C1 segment of cervical spinal cord (tissue), 14 donors: ENCODE measurements around the gene ZFAND3.
A peak's percentile ranks its signal among the peaks of the same experiment; 100 is the strongest.

Experiments used
- DNase-seq, 14 donors: peaks; one replicate each; lab custom pipeline; 2025; lab: John Stamatoyannopoulos, UW

Gene ZFAND3

DNA sequence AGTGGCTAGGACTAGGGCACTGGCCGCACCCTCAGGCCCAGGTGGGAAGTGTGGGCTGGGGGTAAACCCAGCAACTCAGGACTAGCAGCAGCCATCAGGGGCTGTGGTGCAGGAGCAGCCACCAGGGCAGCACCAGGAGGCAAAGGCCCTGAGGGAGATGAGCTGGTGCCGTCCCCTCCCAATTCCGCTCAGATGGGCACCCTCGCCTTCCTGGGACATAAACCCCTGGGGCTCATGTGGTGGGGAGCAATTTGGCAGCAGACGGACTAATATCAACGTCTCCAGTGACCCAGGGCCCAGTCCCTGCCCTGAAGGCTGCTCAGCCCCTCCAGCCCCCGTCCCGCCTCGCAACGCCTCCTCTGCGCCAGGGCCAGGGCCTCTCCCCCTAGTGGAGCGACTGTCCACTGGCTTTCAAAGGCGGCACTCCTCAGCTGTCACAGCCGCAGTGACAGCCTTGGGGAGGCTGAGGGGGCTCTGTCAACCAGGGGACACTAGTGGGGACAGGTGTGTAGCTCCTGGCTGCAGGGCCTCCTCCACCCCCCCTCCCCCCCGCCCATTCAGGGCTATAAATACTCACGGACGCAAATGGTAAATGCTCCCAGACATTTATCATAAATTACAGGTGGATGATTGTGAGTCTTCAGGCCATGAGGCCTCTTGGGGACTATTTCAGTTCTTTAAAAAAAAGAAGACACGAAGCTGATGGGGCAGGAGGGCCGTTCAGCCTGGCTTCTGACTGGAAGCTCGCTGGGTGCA, 349.9 kb downstream of the ZFAND3 start:
- no peak for DNase-seq

- DNase-seq = peak in 1 of 14 donors; percentile 11
Observed at GRCh38 chr6:38169977-38170526, 350.5 kb downstream of the ZFAND3 start.

DNA sequence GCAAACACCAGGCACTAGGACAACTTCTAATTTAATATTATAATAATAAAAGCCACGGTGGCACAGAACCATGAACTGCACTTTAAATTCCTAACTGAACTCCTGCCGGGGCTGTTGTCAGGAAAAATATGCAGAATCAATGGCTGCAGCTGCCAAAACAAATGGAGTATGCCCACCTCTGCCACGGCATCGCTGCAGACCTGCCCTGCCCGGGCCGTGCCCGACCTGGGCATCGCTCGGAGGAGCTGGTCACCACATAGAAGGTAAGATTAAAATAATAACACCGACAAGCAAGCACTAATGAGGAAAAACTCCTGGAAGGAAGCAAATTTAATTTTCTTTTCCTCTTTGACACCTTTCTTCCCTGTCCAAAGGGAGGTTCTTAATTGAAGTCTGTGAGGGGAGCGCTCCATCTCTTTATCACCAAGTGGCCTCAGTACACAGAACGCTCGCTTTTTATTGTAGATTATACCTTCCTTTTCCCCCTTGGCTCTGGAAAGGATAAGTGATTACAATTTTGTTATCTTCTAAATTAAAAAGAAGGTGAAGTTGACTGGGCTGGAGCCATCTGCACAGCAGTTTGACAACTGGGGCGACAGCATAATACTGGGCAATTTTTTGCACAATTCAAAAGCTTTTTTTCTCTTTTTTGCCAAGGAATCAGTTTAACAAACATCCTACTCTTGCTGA, 351.3 kb downstream of the ZFAND3 start:
- DNase-seq = no peak

- DNase-seq = no peak
Observed at GRCh38 chr6:38171997-38172738, 352.6 kb downstream of the ZFAND3 start.

GRCh38 chr6:38172739-38173410, 353.3 kb downstream of the ZFAND3 start:
- no peak for DNase-seq

- DNase-seq = no peak
Observed at GRCh38 chr6:38173909-38174308, 354.4 kb downstream of the ZFAND3 start.

GRCh38 chr6:38174315-38174714, 354.8 kb downstream of the ZFAND3 start:
- DNase-seq = no peak

DNA sequence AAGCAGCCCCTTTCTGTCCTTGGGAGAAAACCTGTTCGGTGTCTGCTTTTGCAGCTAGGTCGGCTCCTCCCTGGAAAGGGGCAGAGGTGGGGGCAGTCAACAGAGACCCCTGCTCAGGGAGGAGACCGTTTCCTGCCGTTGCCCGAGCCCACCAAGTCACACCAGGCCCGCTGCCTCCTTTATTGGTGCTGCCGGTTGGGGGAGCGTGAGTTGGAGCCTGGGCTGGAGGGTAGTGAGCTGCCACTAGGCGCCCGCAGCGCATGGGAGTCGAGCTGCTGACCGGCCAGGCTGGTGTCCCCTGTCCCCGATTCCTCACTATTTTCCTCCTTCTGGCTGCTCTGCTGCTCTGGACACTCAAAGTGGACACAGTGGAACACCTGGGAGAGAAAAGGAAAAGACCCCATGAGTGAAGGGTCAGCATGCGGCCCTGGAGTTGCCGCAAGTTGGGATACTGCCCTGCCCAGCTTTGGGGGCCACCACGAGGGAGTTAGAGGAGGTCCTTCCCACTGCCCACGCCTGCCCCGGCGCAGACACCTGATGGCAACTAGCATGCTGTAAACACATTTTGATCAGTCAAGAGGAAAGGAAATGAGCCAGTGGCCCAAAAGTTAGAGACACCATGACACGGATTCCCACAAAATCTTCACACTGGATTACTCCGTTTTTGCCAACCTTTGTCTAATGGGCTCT, 355.4 kb downstream of the ZFAND3 start:
- DNase-seq = no peak

GRCh38 chr6:38175786-38176185, 356.3 kb downstream of the ZFAND3 start:
- DNase-seq = no peak

- DNase-seq = no peak
Observed at GRCh38 chr6:38176797-38177751, 357.5 kb downstream of the ZFAND3 start.

- no peak for DNase-seq
Observed at GRCh38 chr6:38177882-38178583, 358.5 kb downstream of the ZFAND3 start.

- DNase-seq = no peak
Observed at GRCh38 chr6:38178584-38178886, 359.0 kb downstream of the ZFAND3 start.

- DNase-seq = no peak
Observed at GRCh38 chr6:38179300-38179699, 359.8 kb downstream of the ZFAND3 start.

DNA sequence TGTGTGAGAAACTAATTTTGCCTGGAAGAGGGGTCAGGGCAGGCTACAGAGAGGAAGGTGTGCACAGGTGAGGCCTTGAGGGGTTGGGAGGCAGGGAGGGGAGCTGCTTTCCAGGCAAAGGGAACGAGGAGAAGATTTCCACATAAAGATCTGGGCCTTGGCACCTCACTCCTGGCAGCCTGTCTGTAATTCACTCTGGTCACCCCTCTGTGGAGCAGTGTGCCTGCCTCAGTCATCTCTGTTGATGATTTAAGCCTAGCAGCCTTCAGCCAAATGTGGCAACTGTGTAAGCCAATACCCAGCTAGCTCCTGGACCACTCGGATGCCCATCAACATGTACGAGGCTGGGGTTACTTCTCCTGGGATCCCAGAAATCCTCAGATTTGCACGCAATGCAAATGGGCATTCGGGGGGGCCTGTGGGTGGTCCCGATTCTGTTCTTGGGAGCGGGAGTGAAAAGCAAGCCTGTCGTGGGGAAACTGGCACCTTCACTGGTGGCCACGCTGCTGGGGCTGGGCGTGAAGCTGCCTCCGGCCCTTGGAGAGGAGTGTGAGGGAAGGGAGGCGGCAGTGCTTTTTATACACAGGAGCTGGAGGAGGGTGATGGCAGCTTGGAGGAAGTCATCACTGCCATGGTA, 360.4 kb downstream of the ZFAND3 start:
- no peak for DNase-seq

DNA sequence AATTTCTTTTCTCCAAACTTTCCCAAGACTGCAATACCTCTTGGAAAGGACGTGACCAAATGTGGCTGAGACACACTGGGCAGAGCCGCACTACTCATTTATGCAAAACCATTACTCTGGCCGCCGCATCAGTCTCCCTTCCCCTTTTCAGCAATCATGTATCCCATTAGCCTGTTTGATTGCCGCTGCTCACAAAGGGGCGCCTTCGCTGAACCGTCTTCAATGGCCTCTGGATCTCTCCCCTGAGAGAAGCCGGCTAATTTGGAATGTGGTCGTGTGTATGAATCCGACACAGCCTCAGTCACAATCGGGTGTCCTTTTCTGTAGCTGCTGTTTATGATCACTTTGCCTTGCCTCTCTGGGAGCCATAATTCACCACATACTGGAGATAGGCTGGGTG, 361.1 kb downstream of the ZFAND3 start:
- DNase-seq = no peak

DNA sequence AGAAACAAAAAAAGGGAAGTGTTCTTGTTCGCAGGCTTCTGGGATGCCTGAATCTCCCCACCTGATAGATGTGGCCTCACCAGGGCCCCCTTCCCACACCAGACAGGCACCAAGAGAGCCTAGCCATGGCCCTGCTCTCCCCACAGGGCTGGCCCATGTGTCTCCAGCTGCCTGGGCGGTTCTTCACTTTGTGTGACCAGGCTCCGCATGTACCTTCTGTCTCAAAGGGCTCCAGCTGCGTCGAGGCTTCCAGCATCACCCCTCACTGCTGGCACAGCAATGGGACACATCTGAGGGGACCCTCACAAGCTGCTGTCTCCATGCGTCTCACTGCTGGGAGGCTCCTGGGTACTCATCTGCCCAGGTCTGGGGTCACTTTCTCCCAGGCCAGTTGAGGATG, 362.9 kb downstream of the ZFAND3 start:
- DNase-seq = no peak

GRCh38 chr6:38183856-38184584, 364.5 kb downstream of the ZFAND3 start:
- DNase-seq = no peak

GRCh38 chr6:38184585-38185080, 365.1 kb downstream of the ZFAND3 start:
- peak in 3 of 14 donors; percentile 28 to 39 (median 36) for DNase-seq
